A549 treated with CpdA at 1 μM for 4 hours (cell line): ENCODE results near the gene EFCAB14. TPM values are rescaled to one million over a fixed set of nuclear protein-coding genes. Genes with fewer than 3 reads are reported as not detected.

ENCODE experiments used
- total RNA-seq: library from RNA; stranded (reverse); fragments of 200-300 nt; extraction: Qiagen RNA extraction; gene quantifications from 5 replicates; pipeline ENCODE4 v1.2.3, GENCODE V29; 2022; ENCODE audit warnings: low read depth

EFCAB14 gene, protein sequence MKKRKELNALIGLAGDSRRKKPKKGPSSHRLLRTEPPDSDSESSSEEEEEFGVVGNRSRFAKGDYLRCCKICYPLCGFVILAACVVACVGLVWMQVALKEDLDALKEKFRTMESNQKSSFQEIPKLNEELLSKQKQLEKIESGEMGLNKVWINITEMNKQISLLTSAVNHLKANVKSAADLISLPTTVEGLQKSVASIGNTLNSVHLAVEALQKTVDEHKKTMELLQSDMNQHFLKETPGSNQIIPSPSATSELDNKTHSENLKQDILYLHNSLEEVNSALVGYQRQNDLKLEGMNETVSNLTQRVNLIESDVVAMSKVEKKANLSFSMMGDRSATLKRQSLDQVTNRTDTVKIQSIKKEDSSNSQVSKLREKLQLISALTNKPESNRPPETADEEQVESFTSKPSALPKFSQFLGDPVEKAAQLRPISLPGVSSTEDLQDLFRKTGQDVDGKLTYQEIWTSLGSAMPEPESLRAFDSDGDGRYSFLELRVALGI
- 23.4 to 30.5 TPM (median 26.3 TPM) in 5 replicates for total RNA-seq

DNA sequence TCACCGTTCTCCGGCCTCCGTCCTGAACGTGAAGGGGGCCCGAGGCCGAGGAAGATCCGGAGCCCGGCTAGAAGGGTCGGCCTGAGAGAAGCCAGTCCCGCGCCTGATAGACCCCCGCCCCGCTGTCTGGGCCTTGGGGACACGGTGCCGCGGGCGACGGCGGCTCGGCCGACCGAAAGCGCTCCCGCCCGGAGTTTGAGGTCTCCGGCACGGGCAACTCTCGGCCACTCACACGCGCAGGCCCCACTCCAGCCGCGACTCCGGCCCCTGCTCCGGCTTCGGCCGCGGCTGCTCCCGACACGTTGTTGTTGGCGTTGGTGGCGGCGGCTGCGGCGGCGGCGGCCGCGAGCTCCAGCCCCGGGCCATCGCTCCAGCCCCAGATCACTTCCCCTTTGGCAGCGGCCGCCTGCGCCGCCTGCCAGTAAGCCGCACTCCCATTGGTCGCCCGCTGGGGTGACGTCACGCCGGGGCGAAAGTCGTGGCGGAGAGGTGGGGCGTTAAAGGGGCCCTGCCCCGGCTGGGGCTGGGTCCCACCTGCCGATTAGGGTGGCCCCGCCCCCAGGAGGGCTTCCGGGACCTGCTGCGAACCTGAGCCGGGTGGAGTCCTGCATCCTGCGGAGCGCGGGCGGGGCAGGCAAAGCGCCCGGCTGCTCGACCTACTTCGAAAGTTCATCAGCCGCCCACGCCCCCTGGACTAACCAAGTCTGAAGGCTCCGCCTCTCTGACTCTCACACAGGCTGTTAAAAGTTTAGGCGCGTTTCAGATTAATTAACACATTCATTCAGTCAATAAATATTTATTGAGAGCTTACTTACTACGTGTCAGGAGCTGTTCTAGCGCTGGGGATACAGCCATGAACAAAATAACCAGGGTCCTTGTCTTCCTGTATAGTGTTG is at the start of gene EFCAB14:
EFCAB14 (minus strand) TSS at position 388 of the 896 bp plus-strand sequence. CDS start 1,027 bp downstream, outside the sequence.

DNA sequence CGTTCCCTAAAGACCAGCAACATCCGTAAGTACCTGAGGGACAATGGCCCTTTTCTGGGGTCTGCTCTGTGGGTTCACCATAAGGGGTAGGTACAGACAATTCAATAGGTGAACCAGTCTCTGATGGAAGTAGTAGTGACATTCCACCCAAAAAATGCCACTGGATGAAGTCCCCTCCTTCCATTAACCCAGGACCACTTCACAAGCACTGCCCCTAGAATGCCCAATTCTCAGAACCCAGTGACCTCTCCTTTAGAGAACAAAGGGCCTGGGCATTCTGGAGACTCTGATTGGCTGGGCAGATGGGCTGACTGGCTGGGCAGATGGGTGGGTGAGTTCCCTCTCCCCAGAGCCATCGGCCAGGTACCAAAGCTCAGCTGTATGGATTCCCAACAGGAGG is 47.4 kb downstream of the EFCAB14 start, which contains the start of gene TEX38:
TEX38 (plus strand) TSS at position 301 of the 400 bp plus-strand sequence; CDS start at position 382, 81 bp downstream.

DNA sequence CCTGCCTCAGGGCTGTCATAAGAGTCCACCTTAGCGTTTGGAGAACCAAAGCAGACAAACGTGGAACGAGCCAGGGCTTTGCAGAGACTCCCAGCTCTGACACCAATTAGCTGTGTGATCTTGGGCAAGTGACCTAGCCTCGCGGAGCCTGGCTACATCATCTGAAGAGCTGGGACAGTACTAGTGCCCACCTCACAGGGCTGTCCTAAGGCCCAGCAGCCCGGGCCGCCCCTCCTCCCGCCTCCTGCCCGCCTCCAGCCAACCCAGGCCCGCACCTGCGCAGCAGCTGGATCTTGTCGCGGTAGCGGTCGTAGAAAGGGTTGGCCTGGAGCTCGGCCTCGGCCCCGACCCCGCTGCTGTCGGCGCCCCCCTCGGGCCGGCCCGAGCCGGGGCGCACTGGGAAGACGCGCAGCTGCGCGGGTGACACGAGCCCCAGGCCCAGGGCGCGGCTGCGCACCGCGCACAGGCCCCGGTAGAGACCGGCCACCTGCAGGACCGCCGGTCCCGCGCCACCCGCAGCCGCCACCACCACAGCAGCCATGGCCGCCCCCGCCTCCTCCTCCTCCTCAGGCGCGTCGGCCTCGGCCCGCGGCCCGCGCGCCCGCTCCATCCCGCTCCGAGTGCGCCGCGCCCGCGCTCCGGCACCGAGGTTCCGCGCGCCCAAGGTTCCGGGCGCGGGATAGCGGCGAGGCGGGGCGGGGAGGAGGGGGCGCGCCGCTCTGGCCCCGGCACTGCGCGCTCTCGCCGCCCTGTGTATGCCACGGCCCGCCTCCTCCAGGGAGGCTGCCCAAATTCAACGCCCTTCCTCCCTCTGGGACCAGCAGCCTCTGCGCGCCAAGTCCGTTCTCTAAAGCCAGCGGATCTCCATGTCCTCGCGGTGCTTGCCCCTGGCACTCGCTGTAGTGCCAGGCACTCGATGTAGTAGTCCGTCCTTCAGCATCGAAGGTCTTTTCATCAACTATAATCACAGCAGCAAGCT is 50.8 kb downstream of the EFCAB14 start, which contains the start of gene ATPAF1:
ATPAF1 (minus strand) TSS at position 583 of the 979 bp plus-strand sequence; CDS start at position 541, 42 bp downstream.

Other genes with a start within 250 kb of the EFCAB14 start
- gene DMBX1, start 229.3 kb downstream of the EFCAB14 start, total RNA-seq: 0.61 to 1.5 TPM (median 0.82 TPM) in 5 replicates
- gene KNCN, start 167.5 kb downstream of the EFCAB14 start, total RNA-seq: not detected in 5 replicates
- gene MKNK1, start 114.8 kb downstream of the EFCAB14 start, total RNA-seq: 16.3 to 19.1 TPM (median 17.9 TPM) in 5 replicates
- 4.2 to 4.8 TPM (median 4.5 TPM) in 5 replicates for gene MOB3C, start 102.3 kb downstream of the EFCAB14 start, total RNA-seq
- gene ATPAF1, start 50.8 kb downstream of the EFCAB14 start, total RNA-seq: 29.8 to 34.5 TPM (median 33.1 TPM) in 5 replicates
- not detected in 5 replicates for gene TEX38, start 47.3 kb downstream of the EFCAB14 start, total RNA-seq
- not detected in 5 replicates for gene CYP4B1, start 79.9 kb upstream of the EFCAB14 start, total RNA-seq
- not detected in 5 replicates for gene CYP4A11, start 222.4 kb upstream of the EFCAB14 start, total RNA-seq